Measurements from ENCODE around the gene VSIG8.
A peak's percentile ranks its signal among the peaks of the same experiment; 100 is the strongest.
"Not testable (repeated sequence)": the region's sequence is repeated elsewhere in the genome, so short reads cannot be mapped to it uniquely, and the experiment has no call there.

The VSIG8 gene

DNA sequence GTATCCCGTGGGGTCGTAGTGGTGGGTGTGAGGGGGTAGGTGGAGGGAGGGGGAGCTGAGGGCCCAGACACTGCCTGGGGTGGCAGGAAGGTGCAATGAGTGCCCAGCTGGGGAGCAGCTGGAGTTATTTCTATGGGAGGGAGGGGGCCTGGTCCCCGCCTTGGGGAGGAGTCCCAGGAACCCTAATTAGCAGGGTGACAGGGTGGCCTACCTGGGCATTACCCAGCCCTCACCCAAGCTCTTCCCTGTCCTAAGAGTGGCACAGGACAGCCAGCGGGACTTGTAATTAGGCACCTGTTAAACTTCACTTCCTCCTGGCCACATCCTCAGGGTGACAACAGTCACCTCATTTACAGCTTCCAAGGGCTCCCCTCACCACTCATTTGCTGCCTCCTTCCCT lies at the start of gene VSIG8:
VSIG8 (minus strand) TSS at position 101 of the 400 bp plus-strand sequence. CDS start 136 bp downstream, outside the sequence.
- H3K4me1 Mint-ChIP-seq: no peaks in the 10 kb centered on the region
- H3K36me3 Mint-ChIP-seq: no peaks in the 10 kb centered on the region
- no peaks in the 10 kb centered on the region for H3K9me3 Mint-ChIP-seq
- H3K4me3 Mint-ChIP-seq: no peak within 1 kb of the TSS
- no peak for ATAC-seq
- H3K27me3 Mint-ChIP-seq: no peaks in the 10 kb centered on the region
- no peak within 1 kb of the TSS for H3K27ac Mint-ChIP-seq

DNA sequence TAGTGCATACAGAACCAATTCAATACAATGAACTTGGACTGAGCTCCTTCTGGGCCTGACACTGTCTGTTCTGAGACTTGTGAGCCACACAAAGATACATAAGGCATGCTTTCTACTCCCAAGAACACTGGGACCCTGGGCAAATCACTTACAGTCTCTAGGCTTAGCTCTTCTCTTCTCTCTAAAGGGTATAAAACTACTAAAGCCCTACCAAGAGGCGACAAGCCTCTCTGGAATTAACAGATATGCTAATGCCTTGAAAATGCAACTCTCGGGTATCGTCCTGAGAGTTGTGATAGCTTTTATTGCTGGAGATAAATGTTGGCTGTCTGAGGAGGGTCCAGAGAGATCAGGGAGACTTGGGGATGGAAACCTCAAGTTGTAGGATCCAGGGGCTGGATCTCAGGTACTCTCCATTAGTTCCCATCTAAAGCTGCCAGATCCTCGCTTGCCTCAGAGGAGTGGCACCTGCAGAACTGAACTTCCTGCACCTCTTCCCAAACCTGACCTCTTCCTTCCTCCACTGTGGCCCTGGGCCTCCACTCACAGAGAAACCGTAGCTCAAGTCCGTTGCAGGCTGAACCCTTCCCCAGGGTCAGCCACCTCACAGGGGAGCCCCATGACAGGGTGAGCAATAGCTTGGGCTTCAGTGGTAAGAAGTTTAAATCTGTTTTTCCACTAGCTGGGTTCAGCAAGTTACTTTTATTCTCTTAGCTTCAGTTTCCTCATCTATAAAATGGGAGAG lies 49.0 kb upstream of the VSIG8 start:
- Mint-ChIP-seq H3K36me3 (peaks cover 20% of the 10 kb centered on the region), H3K27ac (peak overlapping the region; percentile 81), H3K4me1 (peaks cover 64% of the 10 kb centered on the region), H3K27me3 (no peaks in the 10 kb centered on the region), H3K9me3 (no peaks in the 10 kb centered on the region), H3K4me3 (no peak overlapping the region)
- ATAC-seq: no peak

GRCh38 chr1:159908031-159908940 lies 45.8 kb upstream of the VSIG8 start:
- Mint-ChIP-seq H3K4me1 (peaks cover 37% of the 10 kb centered on the region), H3K27me3 (no peaks in the 10 kb centered on the region), H3K36me3 (no peaks in the 10 kb centered on the region), H3K27ac (peak overlapping the region; percentile 5), H3K4me3 (no peak overlapping the region), H3K9me3 (no peaks in the 10 kb centered on the region)
- ATAC-seq: no peak

- Mint-ChIP-seq H3K4me1 (peaks cover 24% of the 10 kb centered on the region), H3K27me3 (no peaks in the 10 kb centered on the region), H3K27ac (peak overlapping the region; percentile 6), H3K4me3 (no peak overlapping the region), H3K36me3 (no peaks in the 10 kb centered on the region), H3K9me3 (no peaks in the 10 kb centered on the region)
- ATAC-seq: no peak
These were observed 44.5 kb upstream of the VSIG8 start for GRCh38 chr1:159906960-159907359.

DNA sequence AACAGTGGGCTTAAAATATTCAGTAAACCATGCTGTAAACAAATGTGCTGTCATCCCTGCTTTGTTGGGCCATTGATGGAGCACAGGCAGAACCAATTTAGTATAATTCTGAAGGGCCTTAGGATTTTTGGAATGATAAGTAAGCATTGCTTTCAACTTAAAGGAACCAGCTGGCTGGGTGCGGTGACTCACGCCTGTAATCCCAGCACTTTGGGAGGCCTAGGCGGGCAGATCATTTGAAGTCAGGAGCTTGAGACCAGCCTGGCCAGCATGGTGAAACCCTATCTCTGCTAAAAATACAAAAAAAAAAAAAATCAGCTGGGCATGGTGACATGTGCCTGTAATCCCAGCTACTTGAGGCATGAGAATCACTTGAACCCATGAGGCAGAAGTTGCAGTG lies 41.6 kb upstream of the VSIG8 start:
- H3K4me3 Mint-ChIP-seq, H3K27ac Mint-ChIP-seq, H3K9me3 Mint-ChIP-seq, H3K36me3 Mint-ChIP-seq, ATAC-seq, H3K27me3 Mint-ChIP-seq: not testable (repeated sequence)
- H3K4me1 Mint-ChIP-seq: peaks cover 14% of the 10 kb centered on the region

- Mint-ChIP-seq H3K27ac (no peak overlapping the region), H3K36me3 (no peaks in the 10 kb centered on the region), H3K9me3 (no peaks in the 10 kb centered on the region), H3K4me1 (peaks cover 24% of the 10 kb centered on the region), H3K27me3 (no peaks in the 10 kb centered on the region), H3K4me3 (no peak overlapping the region)
- ATAC-seq: no peak
These were observed 40.1 kb upstream of the VSIG8 start for GRCh38 chr1:159902541-159902940.

DNA sequence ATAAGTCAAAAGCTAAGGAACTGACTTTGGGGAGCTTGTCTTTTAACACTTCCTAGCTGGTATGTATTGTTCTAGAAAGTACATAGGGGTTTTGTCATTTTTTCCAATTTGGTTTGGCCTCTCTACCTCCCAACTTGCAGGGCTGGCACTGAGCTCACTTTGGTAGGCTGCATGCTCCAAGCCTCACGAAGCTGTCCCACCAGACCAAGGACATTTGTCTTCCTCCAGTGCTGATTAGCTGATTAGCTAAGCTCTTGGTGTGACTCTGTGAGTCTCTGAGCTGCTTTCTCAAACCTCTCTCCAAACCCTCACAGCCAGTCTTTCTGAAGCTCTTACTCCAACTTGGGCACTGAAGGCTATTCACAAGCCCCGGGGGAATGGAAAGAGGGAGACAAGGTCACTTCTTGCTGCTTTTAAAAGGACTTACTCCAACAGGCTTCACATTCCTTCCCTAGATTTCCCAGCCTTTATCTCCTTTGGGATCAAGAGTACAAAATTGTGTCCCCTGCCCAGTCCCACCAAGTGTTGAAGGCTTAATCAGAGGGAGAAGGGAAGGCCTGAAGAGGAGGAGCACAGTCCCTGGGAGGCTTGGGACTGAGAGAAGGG lies 38.4 kb upstream of the VSIG8 start:
- no peak for ATAC-seq
- Mint-ChIP-seq H3K27ac (no peak overlapping the region), H3K4me3 (no peak overlapping the region), H3K27me3 (peaks cover 3% of the 10 kb centered on the region), H3K9me3 (no peaks in the 10 kb centered on the region), H3K36me3 (no peaks in the 10 kb centered on the region), H3K4me1 (peaks cover 24% of the 10 kb centered on the region)

GRCh38 chr1:159900086-159900680 lies 37.7 kb upstream of the VSIG8 start, which contains the start of gene CFAP45:
Gene CFAP45, minus strand, starts transcription at chr1:159900165. Its CDS starts 67 bp downstream, at chr1:159900098.
- no peaks in the 10 kb centered on the region for H3K36me3 Mint-ChIP-seq
- H3K27ac Mint-ChIP-seq: no peak within 1 kb of the TSS
- H3K4me3 Mint-ChIP-seq: no peak within 1 kb of the TSS
- H3K9me3 Mint-ChIP-seq: no peaks in the 10 kb centered on the region
- H3K4me1 Mint-ChIP-seq: peaks cover 24% of the 10 kb centered on the region
- ATAC-seq: no peak
- peaks cover 5% of the 10 kb centered on the region for H3K27me3 Mint-ChIP-seq

- not testable (repeated sequence) for H3K4me3 Mint-ChIP-seq
These were observed 37.2 kb upstream of the VSIG8 start for GRCh38 chr1:159899634-159900033.

DNA sequence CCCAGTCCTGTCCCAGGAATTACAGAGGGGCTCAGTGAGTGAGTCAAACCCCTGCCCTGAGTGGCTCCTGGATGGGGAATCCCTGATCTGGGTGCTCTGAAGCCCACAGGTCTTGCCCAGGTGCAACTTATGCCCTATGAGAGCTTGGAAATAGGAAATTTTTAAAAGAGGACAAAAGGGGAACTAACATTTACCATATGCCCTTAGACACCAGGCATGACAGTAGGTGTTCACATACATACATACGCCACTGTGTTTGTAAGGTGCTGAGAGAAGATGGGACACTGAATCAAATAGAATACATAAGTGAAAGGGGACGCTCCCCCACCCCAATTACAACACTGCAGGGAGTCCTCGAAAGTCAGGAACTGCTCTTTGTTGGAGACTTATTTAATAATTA lies 36.1 kb upstream of the VSIG8 start:
- peaks cover 24% of the 10 kb centered on the region for H3K4me1 Mint-ChIP-seq
- peaks cover 5% of the 10 kb centered on the region for H3K27me3 Mint-ChIP-seq
- no peaks in the 10 kb centered on the region for H3K9me3 Mint-ChIP-seq
- no peaks in the 10 kb centered on the region for H3K36me3 Mint-ChIP-seq
- H3K27ac Mint-ChIP-seq: peak overlapping the region; percentile 8
- peak; percentile 67 for ATAC-seq
- H3K4me3 Mint-ChIP-seq: no peak overlapping the region

More at GRCh38 chr1:159899634-159900033, 37.2 kb upstream of the VSIG8 start:
- not testable (repeated sequence) for H3K36me3 Mint-ChIP-seq, H3K9me3 Mint-ChIP-seq, ATAC-seq, H3K27ac Mint-ChIP-seq, H3K27me3 Mint-ChIP-seq
- peaks cover 24% of the 10 kb centered on the region for H3K4me1 Mint-ChIP-seq

DNA sequence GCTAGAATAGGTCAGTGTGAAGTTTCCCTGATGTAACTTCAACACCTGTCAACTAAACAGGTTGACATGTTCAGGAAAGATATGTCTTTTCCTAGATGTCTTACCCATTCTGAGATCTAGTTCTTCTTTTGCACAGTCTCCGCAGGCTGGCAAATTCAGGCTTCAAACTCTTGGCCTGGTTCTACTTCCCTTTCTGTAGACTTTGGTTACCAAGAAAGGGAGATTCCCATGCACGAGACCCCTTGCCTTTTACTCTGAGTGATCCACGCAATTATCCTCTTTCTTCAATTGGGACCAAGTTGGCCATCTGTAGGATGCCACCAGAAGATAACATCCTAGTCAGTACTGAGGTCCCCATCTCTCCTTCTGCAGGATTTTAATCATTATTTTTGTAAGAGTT lies 35.5 kb upstream of the VSIG8 start:
- Mint-ChIP-seq H3K27ac (peak overlapping the region; percentile 8), H3K4me3 (no peak overlapping the region), H3K27me3 (peaks cover 5% of the 10 kb centered on the region), H3K9me3 (no peaks in the 10 kb centered on the region), H3K36me3 (no peaks in the 10 kb centered on the region), H3K4me1 (peaks cover 24% of the 10 kb centered on the region)
- peak; percentile 20 for ATAC-seq

GRCh38 chr1:159896546-159896930 lies 34.1 kb upstream of the VSIG8 start:
- no peak for ATAC-seq
- Mint-ChIP-seq H3K4me1 (peaks cover 27% of the 10 kb centered on the region), H3K36me3 (no peaks in the 10 kb centered on the region), H3K27me3 (peaks cover 5% of the 10 kb centered on the region), H3K9me3 (no peaks in the 10 kb centered on the region), H3K27ac (no peak overlapping the region), H3K4me3 (no peak overlapping the region)

DNA sequence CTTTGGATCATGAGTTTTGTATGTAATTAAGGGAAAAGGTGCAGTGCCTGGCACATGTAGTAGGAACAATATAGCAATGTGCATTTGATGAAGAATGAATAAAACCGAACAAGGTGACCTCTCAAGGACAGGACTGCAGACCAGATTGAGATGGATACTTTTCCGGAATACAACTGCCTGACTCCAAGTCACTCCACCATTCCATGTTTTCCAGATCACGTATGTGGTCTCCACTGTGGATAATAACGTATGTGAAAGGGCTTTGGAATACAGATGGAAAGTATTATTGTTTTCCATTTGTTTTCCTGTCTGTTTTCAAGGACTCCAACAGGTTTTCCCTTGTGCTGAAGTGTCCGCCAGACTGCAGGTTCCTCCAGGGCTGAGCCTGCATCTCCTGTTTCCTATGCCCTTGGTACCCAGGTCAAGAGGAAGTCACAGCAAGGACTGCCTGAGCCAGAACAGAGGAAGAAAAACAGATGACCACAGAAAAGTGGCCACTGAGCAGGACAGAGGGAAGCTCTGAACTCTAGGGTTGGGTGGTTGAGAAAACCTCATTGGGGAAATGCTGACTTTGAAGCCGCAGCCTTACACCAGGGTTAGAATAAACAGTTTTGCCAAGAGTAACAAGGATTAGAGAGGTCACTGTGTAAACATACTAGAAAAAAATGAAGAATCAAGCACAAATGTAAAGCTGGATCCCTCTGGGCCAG lies 33.5 kb upstream of the VSIG8 start:
- Mint-ChIP-seq H3K9me3 (no peaks in the 10 kb centered on the region), H3K4me3 (no peak overlapping the region), H3K4me1 (peaks cover 31% of the 10 kb centered on the region), H3K27me3 (peaks cover 5% of the 10 kb centered on the region), H3K27ac (no peak overlapping the region), H3K36me3 (no peaks in the 10 kb centered on the region)
- no peak for ATAC-seq

- Mint-ChIP-seq H3K27ac (no peak overlapping the region), H3K27me3 (peaks cover 5% of the 10 kb centered on the region), H3K36me3 (no peaks in the 10 kb centered on the region), H3K9me3 (no peaks in the 10 kb centered on the region), H3K4me1 (peaks cover 29% of the 10 kb centered on the region), H3K4me3 (no peak overlapping the region)
- ATAC-seq: no peak
These were observed 32.8 kb upstream of the VSIG8 start for GRCh38 chr1:159895286-159895685.
